ENCODE measurements around the gene FHIP1B.

- no peak for TF ChIP-seq EP300 (IDR thresholded peaks at IDR 0.05; ENCODE audit: borderline replicate concordance)
- no peak for TF ChIP-seq REST (IDR thresholded peaks at IDR 0.05; ENCODE audit: low read depth)
- no peak for TF ChIP-seq MAX (IDR thresholded peaks at IDR 0.05)
- TF ChIP-seq TCF12 (IDR thresholded peaks at IDR 0.05; ENCODE audit: low read depth), result no peak
- TF ChIP-seq CREB1 (IDR thresholded peaks at IDR 0.05; ENCODE audit: low read depth), result no peak
- TF ChIP-seq FOXM1 (IDR thresholded peaks at IDR 0.05; ENCODE audit: borderline replicate concordance, low read depth), result no peak
- TF ChIP-seq RAD21 (IDR thresholded peaks at IDR 0.05; ENCODE audit: low read depth), result no peak
- TF ChIP-seq EGR1 (IDR thresholded peaks at IDR 0.05), result no peak
- no peak for TF ChIP-seq TAF1 (IDR thresholded peaks at IDR 0.05; ENCODE audit: low read depth)
- TF ChIP-seq YY1 (IDR thresholded peaks at IDR 0.05; ENCODE audit: low read depth), result no peak
These were observed 38.0 kb downstream of the FHIP1B start for GRCh38 chr11:6196396-6196795.

All from Ishikawa (cell line).